Omental fat pad (tissue), 4 donors: ENCODE results near the gene NLGN4X. TPM values are rescaled to one million over a fixed set of nuclear protein-coding genes. Genes with fewer than 3 reads are reported as not detected.

ENCODE experiments used
- ATAC-seq: fragments of 150-250 bp; one replicate; pipeline ENCODE4 v1.9.1; 2016; ENCODE audit warnings: mild to moderate bottlenecking, moderate library complexity; ENCODE audit not compliant: low FRiP score
- DNase-seq: peaks from one replicate; pipeline ENCODE4 v3.0.0-alpha.2; 2019; ENCODE audit warnings: low spot score
- CTCF ChIP-seq, 3 donors: fragments of 450-650 bp; IDR thresholded peaks; one replicate each; pipeline ENCODE4 v1.5.1; 2016 to 2017; ENCODE audit warnings: antibody characterized with exemption in 3 of 3, mild to moderate bottlenecking in 3 of 3, moderate library complexity in 2 of 3
- total RNA-seq, 4 donors: library from RNA; depleted of rRNA; stranded (reverse); fragments of >200 nt; gene quantifications; one replicate each; pipeline ENCODE4 v1.1.0, GENCODE V29; 2016

The NLGN4X gene
- total RNA-seq = 10 to 100 TPM in 1 of 4 donors, 1 to 10 TPM in 3; 2.9 to 14.8 (median 5.5) TPM

- no peak for TF ChIP-seq CTCF (IDR thresholded peaks at IDR 0.05)
- no peak for DNase-seq
- no peak for ATAC-seq
These were observed at the start of gene NLGN4X for GRCh38 chrX:6228720-6229119. TSS of gene NLGN4X (minus strand) at chrX:6228867. CDS start at chrX:6151466, 77,401 bp downstream.

- no peak for TF ChIP-seq CTCF (IDR thresholded peaks at IDR 0.05)
- ATAC-seq = no peak
- no peak for DNase-seq
These were observed 37.4 kb upstream of the NLGN4X start for GRCh38 chrX:6266041-6266440.

GRCh38 chrX:6262959-6263358, 34.3 kb upstream of the NLGN4X start:
- ATAC-seq (no peak), DNase-seq (no peak)
- TF ChIP-seq CTCF (IDR thresholded peaks at IDR 0.05) = no peak

GRCh38 chrX:6257025-6257424, 28.4 kb upstream of the NLGN4X start:
- ATAC-seq (no peak), DNase-seq (no peak)
- TF ChIP-seq CTCF (IDR thresholded peaks at IDR 0.05) = no peak

- TF ChIP-seq CTCF (IDR thresholded peaks at IDR 0.05) = no peak
- no peak for DNase-seq
- ATAC-seq = no peak
These were observed 16.0 kb upstream of the NLGN4X start for GRCh38 chrX:6244666-6245065.

GRCh38 chrX:6238576-6238975, 9.9 kb upstream of the NLGN4X start:
- ATAC-seq (no peak), DNase-seq (no peak)
- TF ChIP-seq CTCF (IDR thresholded peaks at IDR 0.05) = no peak

- no peak for ATAC-seq
- no peak for DNase-seq
- no peak for TF ChIP-seq CTCF (IDR thresholded peaks at IDR 0.05)
These were observed 732 bp downstream of the NLGN4X start for GRCh38 chrX:6227935-6228334.
